SK-N-SH treated with all-trans-retinoic acid at 6 μM for 48 hours (cell line): Measurements from ENCODE around the gene RCAN1.

Experiments used
- ESRRG ChIP-seq: fragments of 250-450 bp; sonication (Bioruptor Pico); IDR thresholded peaks from 2 replicates; pipeline ENCODE4 v1.6.1; 2021; ENCODE audit warnings: mild to moderate bottlenecking
- TCF4 ChIP-seq: fragments of 250-450 bp; sonication (Bioruptor Pico); IDR thresholded peaks from 2 replicates; pipeline ENCODE4 v1.8.0; 2021; ENCODE audit warnings: mild to moderate bottlenecking, moderate library complexity, borderline replicate concordance
- ZFP3 ChIP-seq: fragments of 250-450 bp; sonication (Bioruptor Pico); IDR thresholded peaks from 2 replicates; pipeline ENCODE4 v1.5.0; 2020; ENCODE audit warnings: mild to moderate bottlenecking, moderate library complexity

DNA sequence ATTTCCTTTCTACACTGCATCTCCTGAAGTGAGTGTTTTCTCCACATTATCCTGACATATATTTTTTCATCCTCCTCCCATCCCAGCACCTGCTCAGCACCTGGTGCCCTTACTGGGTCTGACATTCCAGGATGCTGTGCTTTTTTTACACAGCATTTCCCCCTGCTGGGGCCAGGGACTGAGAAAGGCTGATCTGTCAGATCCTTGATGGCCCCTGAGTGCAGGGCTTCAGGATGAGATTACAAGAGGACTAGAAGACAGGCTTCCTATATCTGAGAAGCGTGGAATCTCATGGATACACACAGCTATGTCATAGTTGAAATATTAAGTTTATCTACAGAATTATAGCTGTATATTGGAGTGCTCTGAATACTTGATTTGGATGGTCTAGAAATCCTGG is 24.4 kb downstream of the RCAN1 start:
- TF ChIP-seq ESRRG = no peak
- no peak for TF ChIP-seq TCF4
- TF ChIP-seq ZFP3 (CRISPR knock-in tag) = no peak
